PFSK-1 (cell line): ENCODE results near the gene CSF1R.

Source experiments
- FOXP2 ChIP-seq: optimal IDR thresholded peaks from 2 replicates; pipeline ENCODE3; 2011; ENCODE audit warnings: borderline replicate concordance, control low read depth, inconsistent platforms; ENCODE audit not compliant: insufficient read depth; ENCODE audit errors: extremely low read length, extremely low read depth
- POLR2AphosphoS5 ChIP-seq: IDR thresholded peaks from 2 replicates; pipeline ENCODE4 v1.6.1; 2012; ENCODE audit warnings: low read depth, mild to moderate bottlenecking, control low read depth, low read length, moderate library complexity
- SIN3A ChIP-seq: IDR thresholded peaks from 2 replicates; pipeline ENCODE4 v1.6.1; 2012; ENCODE audit warnings: mild to moderate bottlenecking, low read length, moderate library complexity, borderline replicate concordance; ENCODE audit not compliant: insufficient read depth
- TAF1 ChIP-seq: IDR thresholded peaks from 2 replicates; pipeline ENCODE4 v1.6.1; 2012; ENCODE audit warnings: low read length, control low read depth, borderline replicate concordance; ENCODE audit not compliant: insufficient read depth
- TF ChIP-seq, protein P1 (sequence below), 2 experiments: IDR thresholded peaks; 2 replicates each; pipeline versions ENCODE4 v1.6.1 to v1.8.0; 2011 to 2012; ENCODE audit warnings: low read depth in 2 of 2, low read length in 2 of 2, control low read depth in 1 of 2, inconsistent platforms in 1 of 2, mild to moderate bottlenecking in 1 of 2, moderate library complexity in 1 of 2; ENCODE audit not compliant: insufficient read depth in 1 of 2

Gene CSF1R

DNA sequence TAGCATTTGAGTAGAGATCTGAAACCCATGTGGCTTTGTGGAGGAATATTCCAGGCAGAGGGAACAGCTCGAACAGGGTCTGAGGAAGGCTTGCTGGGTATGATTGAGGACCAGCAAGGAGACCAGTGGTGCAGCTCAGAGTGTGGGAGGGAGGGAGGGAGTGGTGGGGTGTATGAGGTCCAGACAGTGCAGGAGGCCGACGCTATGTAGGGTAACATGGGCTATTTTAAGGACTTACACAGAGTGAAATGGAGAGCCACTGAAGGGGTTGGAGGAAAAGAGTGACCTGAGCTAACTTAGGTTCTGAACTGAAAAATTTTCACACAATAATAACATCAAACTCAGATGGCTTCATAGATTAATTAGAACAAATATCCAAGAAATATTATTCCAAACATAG lies 43.9 kb downstream of the CSF1R start:
- TF ChIP-seq TAF1 (no peak), FOXP2 (no peak), SIN3A (no peak), POLR2AphosphoS5 (no peak)
- TF ChIP-seq, protein P1, sequence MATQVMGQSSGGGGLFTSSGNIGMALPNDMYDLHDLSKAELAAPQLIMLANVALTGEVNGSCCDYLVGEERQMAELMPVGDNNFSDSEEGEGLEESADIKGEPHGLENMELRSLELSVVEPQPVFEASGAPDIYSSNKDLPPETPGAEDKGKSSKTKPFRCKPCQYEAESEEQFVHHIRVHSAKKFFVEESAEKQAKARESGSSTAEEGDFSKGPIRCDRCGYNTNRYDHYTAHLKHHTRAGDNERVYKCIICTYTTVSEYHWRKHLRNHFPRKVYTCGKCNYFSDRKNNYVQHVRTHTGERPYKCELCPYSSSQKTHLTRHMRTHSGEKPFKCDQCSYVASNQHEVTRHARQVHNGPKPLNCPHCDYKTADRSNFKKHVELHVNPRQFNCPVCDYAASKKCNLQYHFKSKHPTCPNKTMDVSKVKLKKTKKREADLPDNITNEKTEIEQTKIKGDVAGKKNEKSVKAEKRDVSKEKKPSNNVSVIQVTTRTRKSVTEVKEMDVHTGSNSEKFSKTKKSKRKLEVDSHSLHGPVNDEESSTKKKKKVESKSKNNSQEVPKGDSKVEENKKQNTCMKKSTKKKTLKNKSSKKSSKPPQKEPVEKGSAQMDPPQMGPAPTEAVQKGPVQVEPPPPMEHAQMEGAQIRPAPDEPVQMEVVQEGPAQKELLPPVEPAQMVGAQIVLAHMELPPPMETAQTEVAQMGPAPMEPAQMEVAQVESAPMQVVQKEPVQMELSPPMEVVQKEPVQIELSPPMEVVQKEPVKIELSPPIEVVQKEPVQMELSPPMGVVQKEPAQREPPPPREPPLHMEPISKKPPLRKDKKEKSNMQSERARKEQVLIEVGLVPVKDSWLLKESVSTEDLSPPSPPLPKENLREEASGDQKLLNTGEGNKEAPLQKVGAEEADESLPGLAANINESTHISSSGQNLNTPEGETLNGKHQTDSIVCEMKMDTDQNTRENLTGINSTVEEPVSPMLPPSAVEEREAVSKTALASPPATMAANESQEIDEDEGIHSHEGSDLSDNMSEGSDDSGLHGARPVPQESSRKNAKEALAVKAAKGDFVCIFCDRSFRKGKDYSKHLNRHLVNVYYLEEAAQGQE (IDR thresholded peaks at IDR 0.05; ENCODE audit: insufficient read depth in 1 of 2, low read depth in 2 of 2, low read length in 2 of 2) = no peak

DNA sequence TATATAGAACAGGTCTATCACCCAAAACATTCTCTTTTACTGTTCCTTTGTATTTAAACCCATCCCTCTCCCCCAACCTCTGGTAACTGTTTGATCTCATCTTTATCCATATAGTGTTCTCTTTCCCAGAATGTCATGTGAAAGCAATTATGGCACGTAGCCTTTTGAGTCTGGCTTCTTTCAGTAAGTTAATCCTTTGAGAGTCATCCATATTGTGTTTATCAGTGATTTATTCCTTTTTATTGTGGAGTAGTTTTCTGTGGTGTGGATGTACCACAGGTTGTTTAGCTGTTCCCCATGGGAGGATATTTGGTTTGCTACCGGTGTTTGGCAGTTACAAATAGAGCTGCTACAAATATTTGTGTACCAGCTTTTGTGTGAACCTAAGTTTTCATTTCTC lies 47.8 kb downstream of the CSF1R start:
- TF ChIP-seq TAF1 = no peak
- TF ChIP-seq POLR2AphosphoS5 = no peak
- TF ChIP-seq, protein P1 (IDR thresholded peaks at IDR 0.05; ENCODE audit: insufficient read depth in 1 of 2, low read depth in 2 of 2, low read length in 2 of 2) = no peak
- TF ChIP-seq SIN3A = no peak
- TF ChIP-seq FOXP2 = no peak

DNA sequence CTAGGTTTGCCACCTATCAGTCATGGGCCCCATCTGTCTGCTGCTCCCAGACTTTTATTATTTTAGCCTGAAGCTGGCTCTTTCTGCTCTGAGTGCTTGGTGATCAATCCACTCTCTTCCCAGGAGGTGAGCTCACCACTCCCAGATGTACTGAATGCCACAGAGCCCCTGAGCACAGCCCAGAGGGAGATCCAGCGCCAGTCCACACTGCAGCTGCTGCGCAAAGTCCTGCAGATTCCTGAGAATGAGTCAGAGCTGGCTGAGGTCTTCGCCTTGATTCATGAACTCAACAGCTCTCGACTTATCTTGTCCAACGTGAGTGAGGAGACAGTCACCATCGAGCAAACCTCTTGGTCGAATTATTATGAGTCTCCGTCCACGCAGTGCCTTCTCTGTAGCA lies 49.8 kb downstream of the CSF1R start:
- TF ChIP-seq FOXP2 (no peak), POLR2AphosphoS5 (no peak), TAF1 (no peak), SIN3A (no peak)
- TF ChIP-seq, protein P1 (IDR thresholded peaks at IDR 0.05; ENCODE audit: insufficient read depth in 1 of 2, low read depth in 2 of 2, low read length in 2 of 2) = no peak

DNA sequence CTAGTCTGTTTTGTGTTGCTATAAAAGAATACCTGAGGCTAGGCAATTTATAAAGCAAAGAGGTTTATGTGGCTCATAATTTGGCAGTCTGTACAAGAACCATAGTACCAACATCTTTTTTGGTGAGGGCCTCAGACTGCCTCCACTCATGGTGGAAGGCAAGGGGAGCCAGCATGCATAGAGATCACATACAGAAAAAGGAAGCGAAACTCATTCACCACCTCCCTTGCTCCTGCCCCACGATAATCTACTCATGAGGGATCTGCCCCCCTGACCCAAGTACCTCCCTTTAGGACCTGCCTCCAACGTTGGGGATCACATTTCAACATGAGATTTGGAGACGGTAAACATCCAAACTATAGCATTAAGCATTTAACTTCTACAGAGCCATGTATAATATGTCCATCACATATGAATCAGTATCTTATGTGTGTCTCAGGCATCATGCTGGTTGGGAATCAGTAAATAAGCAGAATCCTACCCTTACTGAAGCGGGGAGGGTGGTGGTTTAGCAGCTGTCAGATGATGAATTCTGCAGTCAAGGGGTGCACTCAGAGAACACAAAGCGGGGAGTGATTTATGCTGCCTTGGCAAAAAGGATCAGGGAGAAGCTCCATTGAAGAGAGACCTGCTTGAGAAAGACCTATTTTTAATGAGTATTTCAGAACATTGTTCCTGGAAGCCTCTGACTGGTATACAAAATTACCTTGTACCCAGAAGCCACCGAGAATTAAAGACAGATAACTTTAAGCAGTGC lies 51.0 kb downstream of the CSF1R start:
- TF ChIP-seq FOXP2 (no peak), TAF1 (no peak), POLR2AphosphoS5 (no peak), SIN3A (no peak)
- TF ChIP-seq, protein P1 (IDR thresholded peaks at IDR 0.05; ENCODE audit: insufficient read depth in 1 of 2, low read depth in 2 of 2, low read length in 2 of 2) = no peak

DNA sequence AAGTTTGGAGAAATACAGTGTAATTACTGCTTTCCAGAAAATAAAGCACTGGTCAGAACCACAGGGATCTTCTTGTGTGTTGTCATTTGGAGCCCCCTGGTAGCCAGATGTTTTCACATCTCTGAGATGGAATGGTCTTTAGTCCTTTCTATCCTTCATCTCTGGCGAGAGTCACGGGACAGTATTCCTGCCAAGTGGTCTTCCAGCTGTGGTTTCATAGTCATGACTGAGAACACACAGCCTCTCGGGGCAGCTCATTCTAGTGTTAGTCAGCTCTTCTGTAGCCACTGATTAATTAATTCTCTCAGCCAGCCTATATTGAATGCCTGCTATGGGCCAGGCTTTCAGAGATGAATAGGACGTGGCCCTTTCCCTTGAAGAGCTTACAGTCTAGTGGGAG lies 51.7 kb downstream of the CSF1R start:
- TF ChIP-seq SIN3A = no peak
- TF ChIP-seq FOXP2 = no peak
- no peak for TF ChIP-seq TAF1
- TF ChIP-seq, protein P1 (IDR thresholded peaks at IDR 0.05; ENCODE audit: insufficient read depth in 1 of 2, low read depth in 2 of 2, low read length in 2 of 2) = no peak
- TF ChIP-seq POLR2AphosphoS5 = no peak
